ENCODE results near the gene TEAD1. TPM values are rescaled to one million over a fixed set of nuclear protein-coding genes. Genes with fewer than 3 reads are reported as not detected.

The TEAD1 gene
- total RNA-seq, 2 experiments from 2014 or later: 5.6 to 10.8 TPM

- H3K36me3 ChIP-seq (ENCODE audit: insufficient read depth, low read length): no peaks in the 10 kb centered on the region
- H3K4me1 ChIP-seq (ENCODE audit: insufficient read depth, low read length, poor library complexity, severe bottlenecking): no peaks in the 10 kb centered on the region
- DNase-seq (ENCODE audit: low spot score): no peak
- no peak overlapping the region for H2AFZ ChIP-seq (ENCODE audit: low read length)
- no peak overlapping the region for H3K4me2 ChIP-seq (ENCODE audit: low read length)
- H3K9me3 ChIP-seq (ENCODE audit: low read length): no peaks in the 10 kb centered on the region
- H4K20me1 ChIP-seq (ENCODE audit: insufficient read depth, low read length): no peaks in the 10 kb centered on the region
- no peak overlapping the region for H3K4me3 ChIP-seq (ENCODE audit: low read depth, low read length, poor library complexity, severe bottlenecking)
- POLR2A ChIA-PET: no interaction called here
- intact Hi-C loops (cut with micrococcal nuclease; ENCODE audit: unreplicated experiment): no loop called here
- H3K9me2 ChIP-seq (ENCODE audit: insufficient read depth, low read length): no peaks in the 10 kb centered on the region
- BruUV-seq (replicated peaks): no TSS peak
- no peak overlapping the region for H3K27ac ChIP-seq (ENCODE audit: low read depth, low read length, poor library complexity, severe bottlenecking)
- TF ChIP-seq EZH2phosphoT487 (IDR thresholded peaks at IDR 0.05; ENCODE audit: borderline replicate concordance, low read depth, low read length) (no peak), CTCF (conservative IDR thresholded peaks at IDR 0.05; ENCODE audit: low read length) (no peak)
- no peaks in the 10 kb centered on the region for H3K79me2 ChIP-seq (ENCODE audit: insufficient read depth, low read depth, low read length)
- CTCF ChIA-PET (ENCODE audit: unreplicated experiment): no interaction called here
These were observed 49.4 kb downstream of the TEAD1 start for GRCh38 chr11:12723421-12724300.

- H3K9me3 ChIP-seq (ENCODE audit: low read length): no peaks in the 10 kb centered on the region
- H3K4me1 ChIP-seq (ENCODE audit: insufficient read depth, low read length, poor library complexity, severe bottlenecking): no peaks in the 10 kb centered on the region
- no peak overlapping the region for H2AFZ ChIP-seq (ENCODE audit: low read length)
- no peaks in the 10 kb centered on the region for H3K9me2 ChIP-seq (ENCODE audit: insufficient read depth, low read length)
- ChIA-PET POLR2A (no interaction called here), CTCF (ENCODE audit: unreplicated experiment) (no interaction called here)
- H3K27ac ChIP-seq (ENCODE audit: low read depth, low read length, poor library complexity, severe bottlenecking): no peak overlapping the region
- DNase-seq (ENCODE audit: low spot score): no peak
- TF ChIP-seq CTCF (conservative IDR thresholded peaks at IDR 0.05; ENCODE audit: low read length) (no peak), EZH2phosphoT487 (IDR thresholded peaks at IDR 0.05; ENCODE audit: borderline replicate concordance, low read depth, low read length) (no peak)
- BruUV-seq (replicated peaks): no TSS peak
- H3K4me2 ChIP-seq (ENCODE audit: low read length): no peak overlapping the region
- no peak overlapping the region for H3K4me3 ChIP-seq (ENCODE audit: low read depth, low read length, poor library complexity, severe bottlenecking)
- intact Hi-C loops (cut with micrococcal nuclease; ENCODE audit: unreplicated experiment): no loop called here
- no peaks in the 10 kb centered on the region for H4K20me1 ChIP-seq (ENCODE audit: insufficient read depth, low read length)
- no peaks in the 10 kb centered on the region for H3K36me3 ChIP-seq (ENCODE audit: insufficient read depth, low read length)
- no peaks in the 10 kb centered on the region for H3K79me2 ChIP-seq (ENCODE audit: insufficient read depth, low read depth, low read length)
These were observed 50.3 kb downstream of the TEAD1 start for GRCh38 chr11:12724301-12725054.
